HepG2 (cell line): ENCODE data around the gene TAF1B.

Experiments used
- CEBPG ChIP-seq: IDR thresholded peaks from 2 replicates; pipeline ENCODE4 v1.6.1; 2016
- CENPX ChIP-seq: sonication (generic); formaldehyde crosslinking; IDR thresholded peaks from 2 replicates; pipeline ENCODE4 v1.9.0; 2021; ENCODE audit warnings: mild to moderate bottlenecking, missing genetic modification reagents, moderate library complexity
- FLYWCH1 ChIP-seq: sonication (generic); formaldehyde crosslinking; IDR thresholded peaks from 2 replicates; pipeline ENCODE4 v1.8.1; 2023; ENCODE audit warnings: mild to moderate bottlenecking, missing genetic modification reagents
- NR3C1 ChIP-seq: sonication (generic); formaldehyde crosslinking; IDR thresholded peaks from 2 replicates; pipeline ENCODE4 v1.4.0; 2020; ENCODE audit warnings: missing genetic modification reagents
- RXRA ChIP-seq: sonication (generic); formaldehyde crosslinking; IDR thresholded peaks from 2 replicates; pipeline ENCODE4 v1.5.1; 2020; ENCODE audit warnings: missing genetic modification reagents
- SP1 ChIP-seq, 2 experiments: fragments of 450-650 bp in 1 of 2; sonication (generic) in 1 of 2; formaldehyde crosslinking in 1 of 2; IDR thresholded peaks; 2 replicates each; pipeline versions ENCODE4 v1.4.0 to v1.6.1; 2016 to 2020; ENCODE audit warnings: missing genetic modification reagents in 1 of 2
- TAF1 ChIP-seq: sonication (generic); formaldehyde crosslinking; IDR thresholded peaks from 2 replicates; pipeline ENCODE4 v1.4.0; 2020; ENCODE audit warnings: missing genetic modification reagents
- TCF7L2 ChIP-seq: IDR thresholded peaks from 2 replicates; pipeline ENCODE4 v1.6.1; 2011; ENCODE audit warnings: mild to moderate bottlenecking, low read depth, low read length, moderate library complexity
- ZNF224 ChIP-seq: sonication (generic); formaldehyde crosslinking; IDR thresholded peaks from 2 replicates; pipeline ENCODE4 v1.5.0; 2020; ENCODE audit warnings: mild to moderate bottlenecking, missing genetic modification reagents
- ZNF441 ChIP-seq: sonication (generic); formaldehyde crosslinking; IDR thresholded peaks from 2 replicates; pipeline ENCODE4 v1.7.0; 2021; ENCODE audit warnings: missing genetic modification reagents, borderline replicate concordance
- TF ChIP-seq, protein P1 (sequence below): sonication (generic); formaldehyde crosslinking; IDR thresholded peaks from 2 replicates; pipeline ENCODE4 v1.5.0; 2020; ENCODE audit warnings: mild to moderate bottlenecking, missing genetic modification reagents, moderate library complexity
- TF ChIP-seq, protein P2 (sequence below): sonication (generic); formaldehyde crosslinking; IDR thresholded peaks from 2 replicates; pipeline ENCODE4 v1.4.0; 2020; ENCODE audit warnings: missing genetic modification reagents, borderline replicate concordance
- TF ChIP-seq, protein P3 (sequence below): IDR thresholded peaks from 2 replicates; pipeline ENCODE4 v1.6.1; 2016
- TF ChIP-seq, protein P4 (sequence below), 2 experiments: sonication (generic) in 1 of 2; formaldehyde crosslinking in 1 of 2; IDR thresholded peaks; 2 replicates each; pipeline versions ENCODE4 v1.4.0 to v1.6.1; 2018 to 2020; ENCODE audit warnings: missing genetic modification reagents in 2 of 2, borderline replicate concordance in 1 of 2, low read depth in 1 of 2, mild to moderate bottlenecking in 1 of 2, missing biosample characterization in 1 of 2

DNA sequence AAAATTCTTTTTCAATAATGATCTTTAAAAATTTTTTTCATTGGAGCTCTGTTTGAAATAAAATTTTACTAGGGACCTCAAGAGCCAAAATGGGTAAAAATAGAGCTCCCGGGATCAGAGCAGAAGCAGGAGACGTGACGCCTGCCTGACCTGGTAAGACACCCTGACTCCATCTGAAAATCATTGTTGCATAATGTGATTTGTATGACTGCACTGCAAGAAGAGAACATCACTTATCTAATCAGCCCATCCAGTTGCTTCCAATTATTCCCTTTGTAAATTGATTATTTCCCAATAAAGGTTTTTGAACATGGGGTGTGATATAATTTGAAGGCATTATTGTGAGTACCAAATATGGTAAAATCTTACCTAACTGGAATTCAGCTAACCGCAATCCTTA lies 17.1 kb upstream of the TAF1B start:
- TF ChIP-seq, protein P1, sequence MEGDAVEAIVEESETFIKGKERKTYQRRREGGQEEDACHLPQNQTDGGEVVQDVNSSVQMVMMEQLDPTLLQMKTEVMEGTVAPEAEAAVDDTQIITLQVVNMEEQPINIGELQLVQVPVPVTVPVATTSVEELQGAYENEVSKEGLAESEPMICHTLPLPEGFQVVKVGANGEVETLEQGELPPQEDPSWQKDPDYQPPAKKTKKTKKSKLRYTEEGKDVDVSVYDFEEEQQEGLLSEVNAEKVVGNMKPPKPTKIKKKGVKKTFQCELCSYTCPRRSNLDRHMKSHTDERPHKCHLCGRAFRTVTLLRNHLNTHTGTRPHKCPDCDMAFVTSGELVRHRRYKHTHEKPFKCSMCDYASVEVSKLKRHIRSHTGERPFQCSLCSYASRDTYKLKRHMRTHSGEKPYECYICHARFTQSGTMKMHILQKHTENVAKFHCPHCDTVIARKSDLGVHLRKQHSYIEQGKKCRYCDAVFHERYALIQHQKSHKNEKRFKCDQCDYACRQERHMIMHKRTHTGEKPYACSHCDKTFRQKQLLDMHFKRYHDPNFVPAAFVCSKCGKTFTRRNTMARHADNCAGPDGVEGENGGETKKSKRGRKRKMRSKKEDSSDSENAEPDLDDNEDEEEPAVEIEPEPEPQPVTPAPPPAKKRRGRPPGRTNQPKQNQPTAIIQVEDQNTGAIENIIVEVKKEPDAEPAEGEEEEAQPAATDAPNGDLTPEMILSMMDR = no peak
- no peak for TF ChIP-seq NR3C1
- no peak for TF ChIP-seq TAF1 (CRISPR knock-in tag)
- no peak for TF ChIP-seq RXRA
- TF ChIP-seq, protein P2, sequence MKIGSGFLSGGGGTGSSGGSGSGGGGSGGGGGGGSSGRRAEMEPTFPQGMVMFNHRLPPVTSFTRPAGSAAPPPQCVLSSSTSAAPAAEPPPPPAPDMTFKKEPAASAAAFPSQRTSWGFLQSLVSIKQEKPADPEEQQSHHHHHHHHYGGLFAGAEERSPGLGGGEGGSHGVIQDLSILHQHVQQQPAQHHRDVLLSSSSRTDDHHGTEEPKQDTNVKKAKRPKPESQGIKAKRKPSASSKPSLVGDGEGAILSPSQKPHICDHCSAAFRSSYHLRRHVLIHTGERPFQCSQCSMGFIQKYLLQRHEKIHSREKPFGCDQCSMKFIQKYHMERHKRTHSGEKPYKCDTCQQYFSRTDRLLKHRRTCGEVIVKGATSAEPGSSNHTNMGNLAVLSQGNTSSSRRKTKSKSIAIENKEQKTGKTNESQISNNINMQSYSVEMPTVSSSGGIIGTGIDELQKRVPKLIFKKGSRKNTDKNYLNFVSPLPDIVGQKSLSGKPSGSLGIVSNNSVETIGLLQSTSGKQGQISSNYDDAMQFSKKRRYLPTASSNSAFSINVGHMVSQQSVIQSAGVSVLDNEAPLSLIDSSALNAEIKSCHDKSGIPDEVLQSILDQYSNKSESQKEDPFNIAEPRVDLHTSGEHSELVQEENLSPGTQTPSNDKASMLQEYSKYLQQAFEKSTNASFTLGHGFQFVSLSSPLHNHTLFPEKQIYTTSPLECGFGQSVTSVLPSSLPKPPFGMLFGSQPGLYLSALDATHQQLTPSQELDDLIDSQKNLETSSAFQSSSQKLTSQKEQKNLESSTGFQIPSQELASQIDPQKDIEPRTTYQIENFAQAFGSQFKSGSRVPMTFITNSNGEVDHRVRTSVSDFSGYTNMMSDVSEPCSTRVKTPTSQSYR (CRISPR knock-in tag) = no peak
- TF ChIP-seq FLYWCH1 (CRISPR knock-in tag) = no peak
- TF ChIP-seq, protein P3, sequence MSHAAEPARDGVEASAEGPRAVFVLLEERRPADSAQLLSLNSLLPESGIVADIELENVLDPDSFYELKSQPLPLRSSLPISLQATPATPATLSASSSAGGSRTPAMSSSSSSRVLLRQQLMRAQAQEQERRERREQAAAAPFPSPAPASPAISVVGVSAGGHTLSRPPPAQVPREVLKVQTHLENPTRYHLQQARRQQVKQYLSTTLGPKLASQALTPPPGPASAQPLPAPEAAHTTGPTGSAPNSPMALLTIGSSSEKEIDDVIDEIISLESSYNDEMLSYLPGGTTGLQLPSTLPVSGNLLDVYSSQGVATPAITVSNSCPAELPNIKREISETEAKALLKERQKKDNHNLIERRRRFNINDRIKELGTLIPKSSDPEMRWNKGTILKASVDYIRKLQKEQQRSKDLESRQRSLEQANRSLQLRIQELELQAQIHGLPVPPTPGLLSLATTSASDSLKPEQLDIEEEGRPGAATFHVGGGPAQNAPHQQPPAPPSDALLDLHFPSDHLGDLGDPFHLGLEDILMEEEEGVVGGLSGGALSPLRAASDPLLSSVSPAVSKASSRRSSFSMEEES = no peak
- no peak for TF ChIP-seq CEBPG (CRISPR knock-in tag)
- no peak for TF ChIP-seq ZNF441 (CRISPR knock-in tag)
- TF ChIP-seq ZNF224 (CRISPR knock-in tag) = no peak
- no peak for TF ChIP-seq TCF7L2
- no peak for TF ChIP-seq CENPX (CRISPR knock-in tag)
- no peak for TF ChIP-seq SP1 (IDR thresholded peaks at IDR 0.05)
- no peak for TF ChIP-seq SP1 (CRISPR knock-in tag; IDR thresholded peaks at IDR 0.05)
- TF ChIP-seq, protein P4, sequence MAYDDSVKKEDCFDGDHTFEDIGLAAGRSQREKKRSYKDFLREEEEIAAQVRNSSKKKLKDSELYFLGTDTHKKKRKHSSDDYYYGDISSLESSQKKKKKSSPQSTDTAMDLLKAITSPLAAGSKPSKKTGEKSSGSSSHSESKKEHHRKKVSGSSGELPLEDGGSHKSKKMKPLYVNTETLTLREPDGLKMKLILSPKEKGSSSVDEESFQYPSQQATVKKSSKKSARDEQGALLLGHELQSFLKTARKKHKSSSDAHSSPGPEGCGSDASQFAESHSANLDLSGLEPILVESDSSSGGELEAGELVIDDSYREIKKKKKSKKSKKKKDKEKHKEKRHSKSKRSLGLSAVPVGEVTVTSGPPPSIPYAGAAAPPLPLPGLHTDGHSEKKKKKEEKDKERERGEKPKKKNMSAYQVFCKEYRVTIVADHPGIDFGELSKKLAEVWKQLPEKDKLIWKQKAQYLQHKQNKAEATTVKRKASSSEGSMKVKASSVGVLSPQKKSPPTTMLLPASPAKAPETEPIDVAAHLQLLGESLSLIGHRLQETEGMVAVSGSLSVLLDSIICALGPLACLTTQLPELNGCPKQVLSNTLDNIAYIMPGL (CRISPR knock-in tag; IDR thresholded peaks at IDR 0.05; ENCODE audit: borderline replicate concordance in 1 of 2, low read depth in 1 of 2) = no peak
